SK-N-SH (cell line): ENCODE measurements around the gene TC2N. TPM values are rescaled to one million over a fixed set of nuclear protein-coding genes. Genes with fewer than 3 reads are reported as not detected.

Experiments used
- CTCF ChIA-PET: fragments of 300-600, 350-600 bp; formaldehyde crosslinking; extraction: SDS; loops from one replicate; lab custom pipeline; 2021; lab: Yijun Ruan, JAX
- POLR2A ChIA-PET: fragments of 350-600 bp; sonication (Branson Sonifier 250); formaldehyde crosslinking; extraction: SDS; loops from one replicate; lab custom pipeline; 2020; ENCODE audit warnings: antibody characterized with exemption, inconsistent platforms; lab: Yijun Ruan, JAX
- DNase-seq: peaks from one replicate; pipeline ENCODE4 v3.0.0; 2012
- H2AFZ ChIP-seq: fragments of 200-600 bp; sonication (generic); 2 replicates; pipeline ENCODE4 v1.8.1; 2016; ENCODE audit warnings: antibody characterized with exemption, mild to moderate bottlenecking, low read depth
- H3F3A ChIP-seq: fragments of 200-600 bp; sonication (generic); replicated peaks from 2 replicates; pipeline ENCODE3; 2016; ENCODE audit warnings: antibody characterized with exemption, mild to moderate bottlenecking; ENCODE audit not compliant: insufficient read depth
- H3K27ac ChIP-seq, 2 experiments: fragments of 200-500 bp in 1 of 2; fragments of 200-600 bp in 1 of 2; sonication (Bioruptor generic) in 1 of 2; sonication (generic), shearing (Covaris generic) in 1 of 2; 2 replicates each; pipeline versions ENCODE4 v1.5.1 to v1.6.1; 2014 to 2016; ENCODE audit warnings: low read depth in 2 of 2, inconsistent platforms in 1 of 2, low read length in 1 of 2, mild to moderate bottlenecking in 1 of 2, mixed read lengths in 1 of 2
- H3K27me3 ChIP-seq: fragments of 200-600 bp; sonication (generic), shearing (Covaris generic); 2 replicates; pipeline ENCODE4 v1.6.1; 2016; ENCODE audit warnings: mixed run types; ENCODE audit not compliant: insufficient read depth
- H3K36me3 ChIP-seq, 2 experiments: fragments of 200-500 bp in 1 of 2; fragments of 200-600 bp in 1 of 2; sonication (Bioruptor generic) in 1 of 2; sonication (generic) in 1 of 2; replicated peaks in 1 of 2; 2 replicates each; pipeline versions ENCODE3 to v1.5.1; 2014 to 2016; ENCODE audit warnings: low read length in 1 of 2, mild to moderate bottlenecking in 1 of 2; ENCODE audit not compliant: insufficient read depth in 2 of 2, control insufficient read depth in 1 of 2
- H3K4me1 ChIP-seq, 2 experiments: fragments of 200-500 bp in 1 of 2; fragments of 200-600 bp in 1 of 2; sonication (Bioruptor generic) in 1 of 2; sonication (generic), shearing (Covaris generic) in 1 of 2; 2 replicates each; pipeline versions ENCODE4 v1.5.1 to v1.6.1; 2014 to 2016; ENCODE audit warnings: low read depth in 1 of 2, low read length in 1 of 2, mixed run types in 1 of 2; ENCODE audit not compliant: insufficient read depth in 2 of 2, control insufficient read depth in 1 of 2
- H3K4me2 ChIP-seq: fragments of 200-600 bp; sonication (generic), shearing (Covaris generic); 2 replicates; pipeline ENCODE4 v1.6.1; 2017; ENCODE audit warnings: mixed run types
- H3K4me3 ChIP-seq, 2 experiments: fragments of 200-500 bp in 1 of 2; fragments of 200-600 bp in 1 of 2; sonication (Bioruptor generic) in 1 of 2; sonication (generic), shearing (Covaris generic) in 1 of 2; 2 replicates each; pipeline versions ENCODE4 v1.5.1 to v1.8.1; 2014 to 2016; ENCODE audit warnings: low read depth in 2 of 2, inconsistent platforms in 1 of 2, low read length in 1 of 2, mild to moderate bottlenecking in 1 of 2, mixed read lengths in 1 of 2, moderate library complexity in 1 of 2
- H3K79me2 ChIP-seq: fragments of 200-600 bp; sonication (generic); 2 replicates; pipeline ENCODE4 v1.8.1; 2017; ENCODE audit warnings: mild to moderate bottlenecking; ENCODE audit not compliant: insufficient read depth
- H3K9ac ChIP-seq: fragments of 200-600 bp; sonication (generic); 2 replicates; pipeline ENCODE4 v1.6.1; 2017; ENCODE audit warnings: mixed run types
- H3K9me2 ChIP-seq: fragments of 200-600 bp; sonication (generic); 2 replicates; pipeline ENCODE4 v1.6.1; 2017; ENCODE audit warnings: mixed run types
- H3K9me3 ChIP-seq: fragments of 200-600 bp; sonication (generic); 2 replicates; pipeline ENCODE4 v1.6.1; 2017; ENCODE audit warnings: mixed run types, mild to moderate bottlenecking, moderate library complexity
- H4K20me1 ChIP-seq: fragments of 200-600 bp; sonication (generic); 2 replicates; pipeline ENCODE4 v1.6.1; 2017; ENCODE audit warnings: mild to moderate bottlenecking, mixed run types; ENCODE audit not compliant: insufficient read depth
- EP300 ChIP-seq, 2 experiments: IDR thresholded peaks; 2 replicates each; pipeline versions ENCODE4 v1.4.0 to v1.6.1; 2012; ENCODE audit warnings: borderline replicate concordance in 1 of 2, low read depth in 1 of 2, low read length in 1 of 2
- FOSL2 ChIP-seq: IDR thresholded peaks from 2 replicates; pipeline ENCODE4 v1.4.0; 2012; ENCODE audit warnings: low read depth, mild to moderate bottlenecking, moderate library complexity, borderline replicate concordance
- FOXJ3 ChIP-seq: sonication (generic); formaldehyde crosslinking; IDR thresholded peaks from 2 replicates; pipeline ENCODE4 v1.5.1; 2020; ENCODE audit warnings: mild to moderate bottlenecking, missing genetic modification reagents
- GATA2 ChIP-seq: sonication (generic); formaldehyde crosslinking; IDR thresholded peaks from 2 replicates; pipeline ENCODE4 v1.5.0; 2020; ENCODE audit warnings: mild to moderate bottlenecking, missing genetic modification reagents
- MEF2A ChIP-seq: IDR thresholded peaks from 2 replicates; pipeline ENCODE4 v1.4.0; 2012; ENCODE audit warnings: low read depth, borderline replicate concordance
- NRF1 ChIP-seq: IDR thresholded peaks from 2 replicates; pipeline ENCODE4 v1.6.1; 2012; ENCODE audit warnings: low read depth, mild to moderate bottlenecking, low read length
- RCOR1 ChIP-seq: fragments of 150-350 bp; IDR thresholded peaks from 2 replicates; pipeline ENCODE4 v1.6.1; 2017; ENCODE audit warnings: antibody characterized with exemption, low read length
- RFX5 ChIP-seq: IDR thresholded peaks from 2 replicates; pipeline ENCODE4 v1.6.1; 2012; ENCODE audit warnings: mild to moderate bottlenecking, improper control_type of control experiment, low read length
- RXRA ChIP-seq: IDR thresholded peaks from 2 replicates; pipeline ENCODE4 v1.4.0; 2012; ENCODE audit warnings: low read depth, mild to moderate bottlenecking, borderline replicate concordance
- SIN3A ChIP-seq: IDR thresholded peaks from 2 replicates; pipeline ENCODE4 v1.6.1; 2012; ENCODE audit warnings: low read depth, mild to moderate bottlenecking, low read length, moderate library complexity, borderline replicate concordance
- TAF1 ChIP-seq: IDR thresholded peaks from 2 replicates; pipeline ENCODE4 v1.6.1; 2012; ENCODE audit warnings: low read depth, mild to moderate bottlenecking, low read length, moderate library complexity, borderline replicate concordance
- TCF12 ChIP-seq: IDR thresholded peaks from 2 replicates; pipeline ENCODE4 v1.4.0; 2012
- TEAD4 ChIP-seq: IDR thresholded peaks from 2 replicates; pipeline ENCODE4 v1.4.0; 2012; ENCODE audit warnings: mild to moderate bottlenecking, borderline replicate concordance; ENCODE audit not compliant: insufficient read depth
- WGBS: methylation state at CpG from one replicate; pipeline ENCODE4 v1.1.6; 2017; ENCODE audit warnings: low lambda C conversion rate; 5-methylcytosine and 5-hydroxymethylcytosine counted together
- polyA plus RNA-seq, 3 experiments: library from polyadenylated mRNA; depleted of rRNA; stranded (reverse); fragments of >200 nt; gene quantifications; 2 replicates each; pipeline ENCODE4 v1.2.3, GENCODE V29; 2012
- TF ChIP-seq, protein P1 (sequence below): IDR thresholded peaks from 2 replicates; pipeline ENCODE4 v1.6.1; 2012; ENCODE audit warnings: mild to moderate bottlenecking, low read depth, low read length, moderate library complexity
- TF ChIP-seq, protein P2 (sequence below): fragments of 150-350 bp; IDR thresholded peaks from 2 replicates; pipeline ENCODE4 v1.6.1; 2017; ENCODE audit warnings: antibody characterized with exemption, low read length, low read depth, borderline replicate concordance
- TF ChIP-seq, protein P3 (sequence below): IDR thresholded peaks from 2 replicates; pipeline ENCODE4; 2012
- TF ChIP-seq, protein P4 (sequence below): fragments of 150-350 bp; IDR thresholded peaks from 2 replicates; pipeline ENCODE4 v1.6.1; 2016; ENCODE audit warnings: mild to moderate bottlenecking, low read depth, low read length

Gene TC2N
- polyA plus RNA-seq, 1 of the 3 experiments (the other 2 are of a cell fraction): not detected

DNA sequence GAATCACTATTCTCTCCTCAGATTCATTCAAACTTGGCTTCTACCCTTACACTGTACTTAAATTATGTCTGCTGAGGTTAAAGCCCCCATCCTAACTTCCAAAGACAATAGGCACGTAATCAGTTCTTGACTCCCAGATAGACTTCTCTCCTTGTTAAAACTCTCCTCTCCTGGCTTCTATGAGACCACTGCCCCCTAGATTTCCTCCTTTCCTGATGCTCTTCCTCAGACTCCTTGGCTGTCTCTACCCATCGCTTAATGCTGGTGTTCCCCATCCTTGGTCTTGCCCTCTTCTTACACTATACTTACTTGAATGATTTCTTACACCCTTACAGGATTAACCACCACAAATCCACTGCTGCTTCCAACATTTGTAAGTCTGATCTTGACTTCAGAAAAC lies 32.8 kb downstream of the TC2N start:
- H3K4me1 ChIP-seq: no peaks in the 10 kb centered on the region
- no peak overlapping the region for H3K27ac ChIP-seq
- no peaks in the 10 kb centered on the region for H3F3A ChIP-seq
- 14% methylated on average over 2 of the region's 2 CpGs for WGBS
- H3K9me3 ChIP-seq: no peaks in the 10 kb centered on the region
- H3K36me3 ChIP-seq: no peaks in the 10 kb centered on the region
- no peak overlapping the region for H3K9ac ChIP-seq
- no peaks in the 10 kb centered on the region for H3K79me2 ChIP-seq
- no peaks in the 10 kb centered on the region for H3K9me2 ChIP-seq
- no peak overlapping the region for H3K4me2 ChIP-seq
- H4K20me1 ChIP-seq: no peaks in the 10 kb centered on the region
- DNase-seq: no peak
- ChIA-PET CTCF (no interaction called here), POLR2A (no interaction called here)
- no peak overlapping the region for H3K4me3 ChIP-seq
- H3K27me3 ChIP-seq: peaks cover 38% of the 10 kb centered on the region
- H2AFZ ChIP-seq: no peak overlapping the region
- TF ChIP-seq RFX5: no peak
- no peak for TF ChIP-seq FOSL2
- no peak for TF ChIP-seq RCOR1
- no peak for TF ChIP-seq EP300 (IDR thresholded peaks at IDR 0.05; ENCODE audit: borderline replicate concordance in 1 of 2, low read depth in 1 of 2, low read length in 1 of 2)
- TF ChIP-seq, protein P1, sequence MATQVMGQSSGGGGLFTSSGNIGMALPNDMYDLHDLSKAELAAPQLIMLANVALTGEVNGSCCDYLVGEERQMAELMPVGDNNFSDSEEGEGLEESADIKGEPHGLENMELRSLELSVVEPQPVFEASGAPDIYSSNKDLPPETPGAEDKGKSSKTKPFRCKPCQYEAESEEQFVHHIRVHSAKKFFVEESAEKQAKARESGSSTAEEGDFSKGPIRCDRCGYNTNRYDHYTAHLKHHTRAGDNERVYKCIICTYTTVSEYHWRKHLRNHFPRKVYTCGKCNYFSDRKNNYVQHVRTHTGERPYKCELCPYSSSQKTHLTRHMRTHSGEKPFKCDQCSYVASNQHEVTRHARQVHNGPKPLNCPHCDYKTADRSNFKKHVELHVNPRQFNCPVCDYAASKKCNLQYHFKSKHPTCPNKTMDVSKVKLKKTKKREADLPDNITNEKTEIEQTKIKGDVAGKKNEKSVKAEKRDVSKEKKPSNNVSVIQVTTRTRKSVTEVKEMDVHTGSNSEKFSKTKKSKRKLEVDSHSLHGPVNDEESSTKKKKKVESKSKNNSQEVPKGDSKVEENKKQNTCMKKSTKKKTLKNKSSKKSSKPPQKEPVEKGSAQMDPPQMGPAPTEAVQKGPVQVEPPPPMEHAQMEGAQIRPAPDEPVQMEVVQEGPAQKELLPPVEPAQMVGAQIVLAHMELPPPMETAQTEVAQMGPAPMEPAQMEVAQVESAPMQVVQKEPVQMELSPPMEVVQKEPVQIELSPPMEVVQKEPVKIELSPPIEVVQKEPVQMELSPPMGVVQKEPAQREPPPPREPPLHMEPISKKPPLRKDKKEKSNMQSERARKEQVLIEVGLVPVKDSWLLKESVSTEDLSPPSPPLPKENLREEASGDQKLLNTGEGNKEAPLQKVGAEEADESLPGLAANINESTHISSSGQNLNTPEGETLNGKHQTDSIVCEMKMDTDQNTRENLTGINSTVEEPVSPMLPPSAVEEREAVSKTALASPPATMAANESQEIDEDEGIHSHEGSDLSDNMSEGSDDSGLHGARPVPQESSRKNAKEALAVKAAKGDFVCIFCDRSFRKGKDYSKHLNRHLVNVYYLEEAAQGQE: no peak
- TF ChIP-seq, protein P2, sequence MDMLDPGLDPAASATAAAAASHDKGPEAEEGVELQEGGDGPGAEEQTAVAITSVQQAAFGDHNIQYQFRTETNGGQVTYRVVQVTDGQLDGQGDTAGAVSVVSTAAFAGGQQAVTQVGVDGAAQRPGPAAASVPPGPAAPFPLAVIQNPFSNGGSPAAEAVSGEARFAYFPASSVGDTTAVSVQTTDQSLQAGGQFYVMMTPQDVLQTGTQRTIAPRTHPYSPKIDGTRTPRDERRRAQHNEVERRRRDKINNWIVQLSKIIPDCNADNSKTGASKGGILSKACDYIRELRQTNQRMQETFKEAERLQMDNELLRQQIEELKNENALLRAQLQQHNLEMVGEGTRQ: no peak
- no peak for TF ChIP-seq SIN3A
- TF ChIP-seq, protein P3, sequence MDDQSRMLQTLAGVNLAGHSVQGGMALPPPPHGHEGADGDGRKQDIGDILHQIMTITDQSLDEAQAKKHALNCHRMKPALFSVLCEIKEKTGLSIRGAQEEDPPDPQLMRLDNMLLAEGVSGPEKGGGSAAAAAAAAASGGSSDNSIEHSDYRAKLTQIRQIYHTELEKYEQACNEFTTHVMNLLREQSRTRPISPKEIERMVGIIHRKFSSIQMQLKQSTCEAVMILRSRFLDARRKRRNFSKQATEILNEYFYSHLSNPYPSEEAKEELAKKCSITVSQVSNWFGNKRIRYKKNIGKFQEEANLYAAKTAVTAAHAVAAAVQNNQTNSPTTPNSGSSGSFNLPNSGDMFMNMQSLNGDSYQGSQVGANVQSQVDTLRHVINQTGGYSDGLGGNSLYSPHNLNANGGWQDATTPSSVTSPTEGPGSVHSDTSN: no peak
- no peak for TF ChIP-seq RXRA
- TF ChIP-seq, all 33 proteins: peak for 0

DNA sequence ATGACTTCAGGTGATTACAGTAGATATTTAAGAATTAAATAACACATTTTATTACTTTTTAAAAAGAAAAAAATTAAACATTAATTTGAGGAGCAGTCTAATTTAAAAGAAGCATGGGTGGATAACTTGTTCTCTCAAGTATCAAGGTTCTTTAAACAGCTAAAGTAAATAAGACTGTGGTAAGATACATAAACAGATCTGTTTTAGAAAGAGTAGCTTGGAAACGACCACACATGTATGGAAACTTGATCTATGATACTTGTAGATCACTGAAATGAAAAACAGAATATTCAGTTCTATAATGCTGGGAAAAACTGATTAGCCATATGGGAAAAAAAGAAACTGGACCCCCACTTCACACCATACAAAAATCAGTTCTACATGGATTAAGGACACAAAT lies 36.0 kb downstream of the TC2N start:
- Histone ChIP-seq H3K9ac (no peak overlapping the region), H3F3A (no peaks in the 10 kb centered on the region), H3K4me2 (no peak overlapping the region), H3K79me2 (no peaks in the 10 kb centered on the region), H3K9me2 (0 out of 2 replicates have a peak, but pooled peaks cover 3% of the 10 kb centered on the region), H3K27ac (no peak overlapping the region), H3K4me1 (no peaks in the 10 kb centered on the region), H3K4me3 (no peak overlapping the region), H2AFZ (no peak overlapping the region), H4K20me1 (no peaks in the 10 kb centered on the region), H3K27me3 (peaks cover 15% of the 10 kb centered on the region), H3K36me3 (no peaks in the 10 kb centered on the region), H3K9me3 (no peaks in the 10 kb centered on the region)
- POLR2A ChIA-PET: no interaction called here
- no peak for DNase-seq
- CTCF ChIA-PET: no interaction called here
- TF ChIP-seq, protein P4, sequence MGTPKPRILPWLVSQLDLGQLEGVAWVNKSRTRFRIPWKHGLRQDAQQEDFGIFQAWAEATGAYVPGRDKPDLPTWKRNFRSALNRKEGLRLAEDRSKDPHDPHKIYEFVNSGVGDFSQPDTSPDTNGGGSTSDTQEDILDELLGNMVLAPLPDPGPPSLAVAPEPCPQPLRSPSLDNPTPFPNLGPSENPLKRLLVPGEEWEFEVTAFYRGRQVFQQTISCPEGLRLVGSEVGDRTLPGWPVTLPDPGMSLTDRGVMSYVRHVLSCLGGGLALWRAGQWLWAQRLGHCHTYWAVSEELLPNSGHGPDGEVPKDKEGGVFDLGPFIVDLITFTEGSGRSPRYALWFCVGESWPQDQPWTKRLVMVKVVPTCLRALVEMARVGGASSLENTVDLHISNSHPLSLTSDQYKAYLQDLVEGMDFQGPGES: no peak
- TF ChIP-seq MEF2A: no peak
- no peak for TF ChIP-seq TCF12
- no peak for TF ChIP-seq TEAD4
- TF ChIP-seq FOXJ3 (CRISPR knock-in tag): no peak
- TF ChIP-seq TAF1: no peak
- no peak for TF ChIP-seq RXRA
- TF ChIP-seq GATA2 (CRISPR knock-in tag): no peak
- no peak for TF ChIP-seq NRF1
- 7% methylated on average over 1 of the region's 1 CpG for WGBS
